OCI-LY7 (cell line): ENCODE measurements around the gene RMI2. TPM values are rescaled to one million over a fixed set of nuclear protein-coding genes. Genes with fewer than 3 reads are reported as not detected.

ENCODE experiments used
- BruUV-seq: library from RNA; stranded (reverse); fragments of 400-500 nt; replicated peaks from 2 replicates; lab custom pipeline; 2021; lab: Mats Ljungman, UMichigan
- CTCF ChIA-PET: fragments of 300-600 bp; sonication (Branson Sonifier 250); formaldehyde crosslinking; loops from one replicate; lab custom pipeline; 2022; ENCODE audit warnings: antibody characterized with exemption; ENCODE audit not compliant: unreplicated experiment; lab: Charles Lee
- POLR2A ChIA-PET: fragments of 300-600 bp; sonication (Branson Sonifier 250); formaldehyde crosslinking; loops from one replicate; lab custom pipeline; 2022; ENCODE audit warnings: antibody characterized with exemption; lab: Charles Lee
- DNase-seq: peaks from one replicate; pipeline ENCODE4 v3.0.0-alpha.2; 2015; ENCODE audit warnings: low spot score
- H2AFZ ChIP-seq: fragments of 200-600 bp; sonication (generic), shearing (Covaris generic); 2 replicates; pipeline ENCODE4 v1.6.1; 2014; ENCODE audit warnings: mild to moderate bottlenecking, antibody characterized with exemption, low read length, moderate library complexity
- H3K27ac ChIP-seq: fragments of 200-600 bp; sonication (generic); 2 replicates; pipeline ENCODE4 v1.5.1; 2014; ENCODE audit warnings: mixed run types, low read depth, mild to moderate bottlenecking, moderate library complexity, low read length, inconsistent platforms; ENCODE audit not compliant: poor library complexity, severe bottlenecking
- H3K36me3 ChIP-seq: fragments of 200-600 bp; sonication (generic); 2 replicates; pipeline ENCODE4 v1.6.1; 2014; ENCODE audit warnings: mild to moderate bottlenecking, antibody characterized with exemption, low read length, moderate library complexity, mixed read lengths; ENCODE audit not compliant: insufficient read depth
- H3K4me1 ChIP-seq: fragments of 200-600 bp; sonication (generic); 2 replicates; pipeline ENCODE4 v1.5.1; 2014; ENCODE audit warnings: mild to moderate bottlenecking, low read length; ENCODE audit not compliant: insufficient read depth, poor library complexity, severe bottlenecking
- H3K4me2 ChIP-seq: fragments of 200-600 bp; sonication (generic); 2 replicates; pipeline ENCODE4 v1.6.1; 2014; ENCODE audit warnings: mild to moderate bottlenecking, low read length
- H3K4me3 ChIP-seq: fragments of 200-600 bp; sonication (generic); 2 replicates; pipeline ENCODE4 v1.5.1; 2014; ENCODE audit warnings: mild to moderate bottlenecking, low read depth, low read length; ENCODE audit not compliant: poor library complexity, severe bottlenecking
- H3K79me2 ChIP-seq: fragments of 200-600 bp; sonication (generic); 2 replicates; pipeline ENCODE4 v1.6.1; 2016; ENCODE audit warnings: low read depth, mild to moderate bottlenecking, low read length, moderate library complexity, mixed read lengths; ENCODE audit not compliant: insufficient read depth
- H3K9me2 ChIP-seq: fragments of 200-600 bp; sonication (generic); 2 replicates; pipeline ENCODE4 v1.6.1; 2016; ENCODE audit warnings: mild to moderate bottlenecking, low read length, mixed read lengths; ENCODE audit not compliant: insufficient read depth
- H3K9me3 ChIP-seq: fragments of 200-600 bp; sonication (generic); 2 replicates; pipeline ENCODE4 v1.6.1; 2014; ENCODE audit warnings: mild to moderate bottlenecking, mixed run types, low read length, mixed read lengths
- H4K20me1 ChIP-seq: fragments of 200-600 bp; sonication (generic); 2 replicates; pipeline ENCODE4 v1.6.1; 2014; ENCODE audit warnings: mild to moderate bottlenecking, antibody characterized with exemption, low read length, moderate library complexity, mixed read lengths; ENCODE audit not compliant: insufficient read depth
- EZH2phosphoT487 ChIP-seq: fragments of 200-600 bp; sonication (generic); IDR thresholded peaks from 2 replicates; pipeline ENCODE4 v1.6.1; 2018; ENCODE audit warnings: low read depth, borderline replicate concordance, mild to moderate bottlenecking, mixed run types, antibody characterized with exemption, low read length, moderate library complexity, mixed read lengths
- intact Hi-C: fragments of 100-400 bp; cut with micrococcal nuclease; formaldehyde crosslinking; loops from one replicate; pipeline ENCODE4 v1.10.0; 2022; ENCODE audit not compliant: unreplicated experiment
- total RNA-seq, 2 experiments: library from RNA; depleted of rRNA in 1 of 2; stranded (reverse); fragments of >200 nt in 1 of 2; shearing (Covaris generic) in 1 of 2; gene quantifications; 2 replicates each; pipeline ENCODE4 v1.2.3, GENCODE V29; 2014 to 2022
- TF ChIP-seq, protein P1 (sequence below): fragments of 200-600 bp; sonication (generic); conservative IDR thresholded peaks from 2 replicates; pipeline ENCODE4 v1.5.1; 2014; ENCODE audit warnings: mild to moderate bottlenecking, antibody characterized with exemption, low read length, moderate library complexity, mixed read lengths

The RMI2 gene
- total RNA-seq, 2 experiments from 2014 or later = 84.5 to 126 TPM

DNA sequence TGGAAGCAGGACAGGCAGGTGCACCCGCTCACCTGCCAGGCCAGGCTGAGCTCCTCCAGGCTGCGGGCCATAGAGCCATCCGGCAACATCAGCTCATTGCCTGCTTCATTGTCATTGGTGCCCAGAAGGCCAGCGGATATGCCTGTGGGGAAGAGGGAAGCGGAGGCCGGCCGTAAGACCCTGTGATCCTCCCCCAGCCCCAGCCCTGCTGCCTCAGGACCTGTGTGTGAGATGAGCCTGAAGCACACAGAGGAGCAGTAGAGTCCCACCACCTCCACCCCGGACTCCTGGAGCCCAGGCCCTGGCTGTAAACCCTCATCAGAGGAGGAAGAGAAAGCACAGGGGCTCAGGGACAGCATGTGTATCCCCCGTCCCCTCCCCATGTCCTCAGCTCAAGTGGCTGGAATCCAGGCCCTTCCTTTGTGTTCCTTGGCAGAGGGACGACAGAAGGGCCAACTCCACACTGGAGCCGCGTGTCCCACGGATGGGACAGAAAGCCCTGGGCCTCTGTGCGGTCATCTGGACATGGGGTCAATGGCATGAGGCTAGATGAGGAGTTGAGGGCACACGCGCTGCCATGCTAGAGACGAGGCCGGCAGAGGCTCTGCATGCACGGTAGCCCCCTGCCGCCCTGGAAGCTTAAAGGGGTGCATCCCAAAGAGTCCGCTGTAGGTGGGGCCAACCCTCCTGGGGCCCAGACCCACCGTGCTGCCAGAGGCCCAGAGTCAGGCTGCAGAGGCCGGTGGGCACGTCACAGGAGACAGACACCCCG, 39.1 kb downstream of the RMI2 start:
- no peak overlapping the region for H3K27ac ChIP-seq
- no peaks in the 10 kb centered on the region for H4K20me1 ChIP-seq
- H3K4me3 ChIP-seq = no peak overlapping the region
- CTCF ChIA-PET = interaction anchor here (0.7 kb wide), 1 partner anchor 12 kb away, joined by 4 read pairs; no protein-coding TSS in a partner anchor
- H3K9me2 ChIP-seq = no peaks in the 10 kb centered on the region
- POLR2A ChIA-PET = interaction anchor here (0.6 kb wide), 1 partner anchor 534 kb away, joined by 4 read pairs; no protein-coding TSS in a partner anchor
- TF ChIP-seq EZH2phosphoT487 = no peak
- TF ChIP-seq, protein P1, sequence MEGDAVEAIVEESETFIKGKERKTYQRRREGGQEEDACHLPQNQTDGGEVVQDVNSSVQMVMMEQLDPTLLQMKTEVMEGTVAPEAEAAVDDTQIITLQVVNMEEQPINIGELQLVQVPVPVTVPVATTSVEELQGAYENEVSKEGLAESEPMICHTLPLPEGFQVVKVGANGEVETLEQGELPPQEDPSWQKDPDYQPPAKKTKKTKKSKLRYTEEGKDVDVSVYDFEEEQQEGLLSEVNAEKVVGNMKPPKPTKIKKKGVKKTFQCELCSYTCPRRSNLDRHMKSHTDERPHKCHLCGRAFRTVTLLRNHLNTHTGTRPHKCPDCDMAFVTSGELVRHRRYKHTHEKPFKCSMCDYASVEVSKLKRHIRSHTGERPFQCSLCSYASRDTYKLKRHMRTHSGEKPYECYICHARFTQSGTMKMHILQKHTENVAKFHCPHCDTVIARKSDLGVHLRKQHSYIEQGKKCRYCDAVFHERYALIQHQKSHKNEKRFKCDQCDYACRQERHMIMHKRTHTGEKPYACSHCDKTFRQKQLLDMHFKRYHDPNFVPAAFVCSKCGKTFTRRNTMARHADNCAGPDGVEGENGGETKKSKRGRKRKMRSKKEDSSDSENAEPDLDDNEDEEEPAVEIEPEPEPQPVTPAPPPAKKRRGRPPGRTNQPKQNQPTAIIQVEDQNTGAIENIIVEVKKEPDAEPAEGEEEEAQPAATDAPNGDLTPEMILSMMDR = no peak
- H3K36me3 ChIP-seq = no peaks in the 10 kb centered on the region
- BruUV-seq = no TSS peak
- no peaks in the 10 kb centered on the region for H3K79me2 ChIP-seq
- DNase-seq = no peak
- no peak overlapping the region for H2AFZ ChIP-seq
- intact Hi-C loops = no loop called here
- no peak overlapping the region for H3K4me2 ChIP-seq
- no peaks in the 10 kb centered on the region for H3K9me3 ChIP-seq
- peaks cover 6% of the 10 kb centered on the region for H3K4me1 ChIP-seq

DNA sequence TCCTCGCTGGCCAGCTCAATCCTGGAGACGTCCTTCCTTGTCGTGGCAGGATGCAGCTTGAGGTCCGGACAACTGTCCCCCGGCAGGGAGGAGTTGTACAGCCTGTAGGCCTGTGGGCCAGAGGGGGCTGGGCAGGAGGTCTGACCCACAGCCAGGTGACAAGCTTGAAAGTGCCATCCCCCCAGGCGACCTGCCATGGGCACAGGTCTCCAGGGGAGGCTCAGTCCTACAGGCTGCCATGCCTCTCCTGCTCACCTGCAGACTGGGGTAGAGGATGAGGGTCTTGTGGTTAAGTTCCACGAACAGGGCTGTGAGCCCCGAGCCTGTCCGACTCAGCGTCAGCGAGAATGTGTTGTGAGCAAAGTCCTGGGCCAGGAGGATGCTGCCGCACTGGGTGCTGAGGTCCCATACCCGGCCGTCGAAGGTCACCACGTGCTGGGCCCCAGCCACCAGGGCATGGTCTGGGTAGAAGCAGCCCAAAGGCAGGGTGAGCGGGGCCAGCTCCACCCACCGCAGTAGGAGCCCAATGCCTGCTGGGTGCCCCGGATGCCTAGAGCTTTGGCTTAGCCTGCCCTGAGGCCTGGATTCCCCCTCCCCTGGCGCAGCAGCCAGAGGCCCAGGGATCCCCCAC, 39.8 kb downstream of the RMI2 start:
- Histone ChIP-seq H3K9me3 (no peaks in the 10 kb centered on the region), H3K9me2 (no peaks in the 10 kb centered on the region), H3K27ac (no peak overlapping the region), H3K4me2 (no peak overlapping the region), H3K79me2 (no peaks in the 10 kb centered on the region), H2AFZ (no peak overlapping the region), H3K4me3 (no peak overlapping the region), H3K4me1 (peaks cover 3% of the 10 kb centered on the region), H4K20me1 (no peaks in the 10 kb centered on the region), H3K36me3 (no peaks in the 10 kb centered on the region)
- CTCF ChIA-PET = interaction anchor here (0.7 kb wide), 1 partner anchor 13 kb away, joined by 4 read pairs; no protein-coding TSS in a partner anchor
- no TSS peak for BruUV-seq
- no peak for DNase-seq
- POLR2A ChIA-PET = no interaction called here
- no peak for TF ChIP-seq EZH2phosphoT487
- TF ChIP-seq, protein P1 = no peak
- intact Hi-C loops = no loop called here
